GM12891 (cell line): ENCODE data around the gene MRPL55.

Experiments
- POLR2A ChIP-seq: IDR thresholded peaks from 2 replicates; pipeline ENCODE4 v1.6.1; 2011; ENCODE audit warnings: low read depth, low read length, control low read depth
- POLR2AphosphoS5 ChIP-seq: IDR thresholded peaks from 2 replicates; pipeline ENCODE4 v1.6.1; 2011; ENCODE audit warnings: low read depth, low read length, control low read depth
- SPI1 ChIP-seq: IDR thresholded peaks from 2 replicates; pipeline ENCODE4 v1.6.1; 2011; ENCODE audit warnings: low read depth, low read length, control low read depth
- TAF1 ChIP-seq: IDR thresholded peaks from 2 replicates; pipeline ENCODE4 v1.6.1; 2011; ENCODE audit warnings: low read depth, low read length, control low read depth

- TF ChIP-seq POLR2A (no peak), POLR2AphosphoS5 (no peak), TAF1 (no peak), SPI1 (no peak)
Observed at GRCh38 chr1:228134591-228134990, 25.5 kb upstream of the MRPL55 start.
